ENCODE measurements around the gene LILRB2.
"Not testable (repeated sequence)": the region's sequence is repeated elsewhere in the genome, so short reads cannot be mapped to it uniquely, and the experiment has no call there.

The LILRB2 gene

GRCh38 chr19:54307389-54308020 lies 26.6 kb upstream of the LILRB2 start:
- DNase-seq (ENCODE audit: insufficient read length, low spot score) (no peak), FAIRE-seq (no peak)

- no peak for DNase-seq (ENCODE audit: insufficient read length, low spot score)
- no peak for FAIRE-seq
Measured at GRCh38 chr19:54305141-54305540, 24.2 kb upstream of the LILRB2 start.

GRCh38 chr19:54302257-54302656 lies 21.3 kb upstream of the LILRB2 start:
- DNase-seq (ENCODE audit: insufficient read length, low spot score) (no peak), FAIRE-seq (no peak)

- DNase-seq (ENCODE audit: insufficient read length, low spot score) (no peak), FAIRE-seq (no peak)
Measured at GRCh38 chr19:54299515-54299914, 18.6 kb upstream of the LILRB2 start.

GRCh38 chr19:54299126-54299498 lies 18.2 kb upstream of the LILRB2 start:
- FAIRE-seq (no peak), DNase-seq (ENCODE audit: insufficient read length, low spot score) (no peak)

- no peak for FAIRE-seq
- no peak for DNase-seq (ENCODE audit: insufficient read length, low spot score)
Measured at GRCh38 chr19:54298357-54299125, 17.6 kb upstream of the LILRB2 start.

- FAIRE-seq (no peak), DNase-seq (ENCODE audit: insufficient read length, low spot score) (no peak)
Measured at GRCh38 chr19:54297759-54298305, 16.9 kb upstream of the LILRB2 start.

- DNase-seq (ENCODE audit: insufficient read length, low spot score) (no peak), FAIRE-seq (no peak)
Measured at GRCh38 chr19:54294539-54294938, 13.6 kb upstream of the LILRB2 start.

GRCh38 chr19:54289160-54289559 lies 8.2 kb upstream of the LILRB2 start:
- FAIRE-seq; DNase-seq (ENCODE audit: insufficient read length, low spot score): not testable (repeated sequence)

GRCh38 chr19:54287456-54287855 lies 6.5 kb upstream of the LILRB2 start:
- FAIRE-seq (peak; percentile 78), DNase-seq (ENCODE audit: insufficient read length, low spot score) (peak; percentile 22)

- not testable (repeated sequence) for DNase-seq (ENCODE audit: insufficient read length, low spot score); FAIRE-seq
Measured at GRCh38 chr19:54286283-54286682, 5.4 kb upstream of the LILRB2 start.

- FAIRE-seq, result peak; percentile 28
- not testable (repeated sequence) for DNase-seq (ENCODE audit: insufficient read length, low spot score)
Measured at GRCh38 chr19:54285427-54286056, 4.6 kb upstream of the LILRB2 start.

GRCh38 chr19:54282686-54283470 lies 2.0 kb upstream of the LILRB2 start:
- DNase-seq (ENCODE audit: insufficient read length, low spot score), result no peak
- FAIRE-seq, result no peak

- DNase-seq (ENCODE audit: insufficient read length, low spot score); FAIRE-seq: not testable (repeated sequence)
Measured at GRCh38 chr19:54281729-54282075, 792 bp upstream of the LILRB2 start.

- DNase-seq (ENCODE audit: insufficient read length, low spot score); FAIRE-seq: not testable (repeated sequence)
Measured at GRCh38 chr19:54280441-54280840, 469 bp downstream of the LILRB2 start.

GRCh38 chr19:54280025-54280424 lies 885 bp downstream of the LILRB2 start:
- FAIRE-seq; DNase-seq (ENCODE audit: insufficient read length, low spot score): not testable (repeated sequence)

GRCh38 chr19:54279406-54279962 lies 1.4 kb downstream of the LILRB2 start:
- FAIRE-seq, result no peak
- DNase-seq (ENCODE audit: insufficient read length, low spot score), result no peak

GRCh38 chr19:54278571-54279195 lies 2.2 kb downstream of the LILRB2 start:
- not testable (repeated sequence) for FAIRE-seq; DNase-seq (ENCODE audit: insufficient read length, low spot score)

- not testable (repeated sequence) for FAIRE-seq
Measured at GRCh38 chr19:54278056-54278455, 2.9 kb downstream of the LILRB2 start.

GRCh38 chr19:54277111-54277615 lies 3.7 kb downstream of the LILRB2 start:
- not testable (repeated sequence) for FAIRE-seq; DNase-seq (ENCODE audit: insufficient read length, low spot score)

More at GRCh38 chr19:54278056-54278455, 2.9 kb downstream of the LILRB2 start:
- not testable (repeated sequence) for DNase-seq (ENCODE audit: insufficient read length, low spot score)
